K562 (cell line): ENCODE results near the gene MDH2. TPM values are rescaled to one million over a fixed set of nuclear protein-coding genes. Genes with fewer than 3 reads are reported as not detected.
"Not testable (repeated sequence)": the region's sequence is repeated elsewhere in the genome, so short reads cannot be mapped to it uniquely, and the experiment has no call there.

Source experiments
- ATAC-seq: fragments of 200-7000 bp; cut with Tn5 transposase; 3 replicates; pipeline ENCODE4 v1.9.1; 2020; ENCODE audit warnings: moderate library complexity
- BruUV-seq: library from RNA; stranded (reverse); fragments of 400-500 nt; replicated peaks from 2 replicates; lab custom pipeline; 2021; lab: Mats Ljungman, UMichigan
- CTCF ChIA-PET: fragments of 300-600 bp; formaldehyde crosslinking; extraction: SDS; loops from one replicate; lab custom pipeline; 2021; ENCODE audit warnings: low intra/inter-chr PET ratio; lab: Yijun Ruan, JAX
- POLR2A ChIA-PET: fragments of 300-600, 350-650 bp; sonication (Branson Sonifier 250); formaldehyde crosslinking; extraction: SDS; loops from one replicate; lab custom pipeline; 2021; ENCODE audit warnings: antibody characterized with exemption, inconsistent platforms; lab: Yijun Ruan, JAX
- DNase-seq, 4 experiments: peaks; one replicate each; pipeline versions ENCODE4 v3.0.0 to v3.0.0-alpha.2; 2011 to 2018; ENCODE audit warnings: low spot score in 3 of 4, mixed read lengths in 3 of 4; ENCODE audit errors: extremely low read depth in 1 of 4
- FAIRE-seq: peaks from 2 replicates; lab custom pipeline; 2011; peaks lifted over from hg19 to GRCh38; lab: Jason Lieb, UNC
- H2AFZ ChIP-seq: 2 replicates; pipeline ENCODE4 v1.6.0; 2011; ENCODE audit warnings: low read depth, low read length, control low read depth, inconsistent platforms
- H3K27ac ChIP-seq: fragments of 200-600 bp; 3 replicates; pipeline ENCODE4 v1.8.0; 2011; ENCODE audit warnings: low read depth, mild to moderate bottlenecking, control low read depth, inconsistent platforms, low read length, moderate library complexity, mixed read lengths; ENCODE audit errors: extremely low read depth
- H3K27me3 ChIP-seq, 2 experiments: fragments of 300-600 bp in 1 of 2; 2 replicates in 1 of 2; 3 replicates in 1 of 2; pipeline versions ENCODE4 v1.6.0 to v1.8.0; 2011; ENCODE audit warnings: inconsistent platforms in 2 of 2, low read length in 2 of 2, mild to moderate bottlenecking in 1 of 2, mixed read lengths in 1 of 2, moderate library complexity in 1 of 2; ENCODE audit not compliant: control insufficient read depth in 2 of 2, insufficient read depth in 2 of 2
- H3K36me3 ChIP-seq: fragments of 300-600 bp; 3 replicates; pipeline ENCODE4 v1.8.0; 2011; ENCODE audit warnings: mild to moderate bottlenecking, low read length, inconsistent platforms; ENCODE audit not compliant: control insufficient read depth, insufficient read depth
- H3K4me1 ChIP-seq, 2 experiments: fragments of 200-600 bp in 1 of 2; replicated peaks in 1 of 2; 2 replicates in 1 of 2; 3 replicates in 1 of 2; pipeline versions ENCODE4 v1.5.1 to v1.8.0; 2011; ENCODE audit warnings: inconsistent platforms in 2 of 2, low read length in 2 of 2, mild to moderate bottlenecking in 1 of 2, mixed read lengths in 1 of 2, moderate library complexity in 1 of 2; ENCODE audit not compliant: control insufficient read depth in 2 of 2, insufficient read depth in 2 of 2
- H3K4me2 ChIP-seq: 2 replicates; pipeline ENCODE4 v1.6.1; 2011; ENCODE audit warnings: low read length, control low read depth, inconsistent platforms, mixed read lengths; ENCODE audit not compliant: insufficient read depth
- H3K4me3 ChIP-seq: fragments of 200-600 bp; sonication (generic), shearing (Covaris generic); 2 replicates; pipeline ENCODE4 v1.5.1; 2016; ENCODE audit warnings: control low read depth, inconsistent platforms
- H3K79me2 ChIP-seq: fragments of 200-600 bp; 3 replicates; pipeline ENCODE4 v1.8.0; 2011; ENCODE audit warnings: low read length, inconsistent platforms; ENCODE audit not compliant: control insufficient read depth, insufficient read depth
- H3K9ac ChIP-seq, 2 experiments: 2 replicates each; pipeline versions ENCODE4 v1.6.0 to v1.6.1; 2011; ENCODE audit warnings: low read depth in 2 of 2, low read length in 2 of 2, control low read depth in 1 of 2, inconsistent platforms in 1 of 2, mild to moderate bottlenecking in 1 of 2, mixed read lengths in 1 of 2; ENCODE audit not compliant: insufficient read depth in 1 of 2
- H3K9me1 ChIP-seq: one replicate; pipeline ENCODE4 v1.6.0; 2011; ENCODE audit warnings: inconsistent platforms, mild to moderate bottlenecking, low read length, moderate library complexity; ENCODE audit not compliant: control insufficient read depth, insufficient read depth
- H3K9me3 ChIP-seq: replicated peaks from 2 replicates; pipeline ENCODE4 v1.5.1; 2011; ENCODE audit warnings: low read depth, low read length, inconsistent platforms; ENCODE audit not compliant: control insufficient read depth, insufficient read depth
- H4K20me1 ChIP-seq: replicated peaks from 2 replicates; pipeline ENCODE4 v1.6.1; 2011; ENCODE audit warnings: low read length, inconsistent platforms, mixed read lengths; ENCODE audit not compliant: control insufficient read depth, insufficient read depth
- ARID1B ChIP-seq: fragments of 450-650 bp; IDR thresholded peaks from 2 replicates; pipeline ENCODE4 v1.6.1; 2016; ENCODE audit warnings: antibody characterized with exemption, mild to moderate bottlenecking, inconsistent platforms
- ATF3 ChIP-seq, 2 experiments: fragments of 450-650 bp in 1 of 2; sonication (generic) in 1 of 2; formaldehyde crosslinking in 1 of 2; IDR thresholded peaks in 1 of 2; conservative IDR thresholded peaks in 1 of 2; 2 replicates each; pipeline versions ENCODE4 v1.6.1 to v1.8.1; 2016 to 2023; ENCODE audit warnings: mild to moderate bottlenecking in 2 of 2, moderate library complexity in 2 of 2, inconsistent platforms in 1 of 2, missing genetic modification reagents in 1 of 2
- BACH1 ChIP-seq: fragments of 200-800 bp; sonication (Bioruptor generic); IDR thresholded peaks from 2 replicates; pipeline ENCODE4 v1.6.1; 2016; ENCODE audit warnings: missing genetic modification characterization, missing compliant biosample characterization
- FOSL1 ChIP-seq: fragments of 200-800 bp; sonication (Bioruptor generic); conservative IDR thresholded peaks from 2 replicates; pipeline ENCODE4 v1.6.1; 2016; ENCODE audit warnings: missing genetic modification characterization, missing compliant biosample characterization
- JUND ChIP-seq, 2 experiments: IDR thresholded peaks; 2 replicates in 1 of 2; 3 replicates in 1 of 2; pipeline ENCODE4 v1.6.1; 2011; ENCODE audit warnings: borderline replicate concordance in 2 of 2, low read depth in 2 of 2, low read length in 2 of 2, improper control_type of control experiment in 1 of 2, missing biosample characterization in 1 of 2, missing genetic modification characterization in 1 of 2, missing genetic modification reagents in 1 of 2
- NR2C2 ChIP-seq, 2 experiments: fragments of 200-800 bp in 1 of 2; sonication (Bioruptor generic) in 1 of 2; sonication (generic) in 1 of 2; formaldehyde crosslinking in 1 of 2; IDR thresholded peaks; 2 replicates each; pipeline versions ENCODE4 v1.6.1 to v1.8.0; 2016 to 2022; ENCODE audit warnings: mild to moderate bottlenecking in 1 of 2, missing compliant biosample characterization in 1 of 2, missing genetic modification characterization in 1 of 2, missing genetic modification reagents in 1 of 2
- SOX6 ChIP-seq: fragments of 450-650 bp; IDR thresholded peaks from 2 replicates; pipeline ENCODE4 v1.6.1; 2014; ENCODE audit warnings: mild to moderate bottlenecking
- SRF ChIP-seq, 2 experiments: fragments of 250-450, 450-650 bp in 1 of 2; sonication (Bioruptor Pico) in 1 of 2; sonication (generic) in 1 of 2; formaldehyde crosslinking; IDR thresholded peaks; 2 replicates each; pipeline versions ENCODE4 v1.5.0 to v1.5.1; 2020 to 2022; ENCODE audit warnings: mild to moderate bottlenecking in 1 of 2, missing genetic modification reagents in 1 of 2
- ZKSCAN8 ChIP-seq: fragments of 200-800 bp; sonication (Bioruptor generic); IDR thresholded peaks from 2 replicates; pipeline ENCODE4 v1.6.1; 2016; ENCODE audit warnings: missing genetic modification characterization, missing compliant biosample characterization
- ZNF175 ChIP-seq: fragments of 200-800 bp; sonication (Bioruptor generic); IDR thresholded peaks from 2 replicates; pipeline ENCODE4 v1.6.1; 2016; ENCODE audit warnings: low read depth, mild to moderate bottlenecking, missing genetic modification characterization, missing compliant biosample characterization
- ZNF384 ChIP-seq: IDR thresholded peaks from 2 replicates; pipeline ENCODE4 v1.6.1; 2012; ENCODE audit warnings: low read depth, low read length, improper control_type of control experiment
- ZNF766 ChIP-seq: fragments of 200-800 bp; sonication (Bioruptor generic); conservative IDR thresholded peaks from 2 replicates; pipeline ENCODE4 v1.6.1; 2016; ENCODE audit warnings: missing genetic modification characterization, missing compliant biosample characterization
- WGBS: fragments of 100-300 bp; shearing (Covaris generic); methylation state at CpG from one replicate; pipeline ENCODE4 v1.1.6; 2016; ENCODE audit warnings: low coverage, mixed read lengths; ENCODE audit not compliant: insufficient coverage; ENCODE audit errors: missing lambda C conversion rate; 5-methylcytosine and 5-hydroxymethylcytosine counted together
- in situ Hi-C: fragments of 300-500 bp; cut with MboI; formaldehyde crosslinking; loops from 4 replicates; pipeline ENCODE4 v1.15.0; 2018; ENCODE audit warnings: inconsistent platforms, mixed read lengths
- intact Hi-C: fragments of 100-400 bp; cut with micrococcal nuclease; formaldehyde crosslinking; loops from 2 replicates; pipeline ENCODE4 v1.14.2; 2022
- polyA plus RNA-seq, 8 experiments: library from polyadenylated mRNA; depleted of rRNA in 4 of 8; stranded (reverse) in 5 of 8; unstranded in 3 of 8; fragments of >200 nt; fragmentation: Nextera tagmentation in 2 of 8; fragmentation: Illumina TruSeq in 1 of 8; extraction: Ambion mirVana in 2 of 8; extraction: Trizol in 1 of 8; gene quantifications; 2 replicates each; pipeline versions ENCODE4 v1.2.1 to v1.2.3, GENCODE V29; 2011 to 2014; ENCODE audit warnings: inconsistent platforms in 1 of 8, missing spikeins in 1 of 8
- total RNA-seq, 7 experiments: library from RNA; depleted of rRNA in 6 of 7; stranded (reverse); fragments of >200 nt in 6 of 7; fragmentation: Illumina TruSeq in 2 of 7; extraction: Trizol in 2 of 7; gene quantifications; 2 replicates each; pipeline versions ENCODE4 v1.2.1 to v1.2.3, GENCODE V29; 2011 to 2021; ENCODE audit warnings: low replicate concordance in 1 of 7

Gene MDH2
- total and polyA plus RNA-seq, 9 of the 15 experiments (the other 6 are each of a cell fraction or from before 2014, with no cell fraction given) = 106 to 701 (median 242) TPM

GRCh38 chr7:76087362-76087791, 39.5 kb downstream of the MDH2 start:
- FAIRE-seq; in situ Hi-C loops; CTCF ChIA-PET; H3K9ac ChIP-seq; POLR2A ChIA-PET; intact Hi-C loops; H2AFZ ChIP-seq; H3K9me3 ChIP-seq; H3K4me1 ChIP-seq; H3K4me2 ChIP-seq; H3K27ac ChIP-seq; BruUV-seq; H3K79me2 ChIP-seq; ATAC-seq; DNase-seq; H3K9me1 ChIP-seq; H3K36me3 ChIP-seq; H4K20me1 ChIP-seq; H3K4me3 ChIP-seq; TF ChIP-seq NR2C2 (CRISPR knock-in tag; IDR thresholded peaks at IDR 0.05); JUND (tag; IDR thresholded peaks at IDR 0.05; ENCODE audit: borderline replicate concordance, low read depth, low read length); ATF3 (CRISPR knock-in tag; conservative IDR thresholded peaks at IDR 0.05): not testable (repeated sequence)
- 5% methylated on average over 5 of the region's 5 CpGs for WGBS
- H3K27me3 ChIP-seq = peaks cover 7 to 31% of the 10 kb centered on the region in 2 experiments; a peak in 3 of 5 replicates
- TF ChIP-seq BACH1 (tag) (peak; percentile 59; the same call in 1 of the 2 replicates), FOSL1 (tag) (peak; percentile 87), NR2C2 (tag; IDR thresholded peaks at IDR 0.05) (peak; percentile 58; the same call in 1 of the 2 replicates), JUND (IDR thresholded peaks at IDR 0.05; ENCODE audit: borderline replicate concordance, low read depth, low read length) (peak; percentile 33; the same call in 1 of the 2 replicates), ARID1B (peak; percentile 12; the same call in 1 of the 2 replicates), ZNF384 (peak; percentile 74), SRF (CRISPR knock-in tag; IDR thresholded peaks at IDR 0.05) (peak in 1 of 2 experiments; percentile 68; a peak in 1 of 4 replicates), ATF3 (IDR thresholded peaks at IDR 0.05) (peak; percentile 28; the same call in 1 of the 2 replicates), ZKSCAN8 (peak; percentile 37; the same call in 1 of the 2 replicates), SOX6 (peak; percentile 49), ZNF175 (CRISPR knock-in tag) (peak; percentile 27; the same call in 1 of the 2 replicates), ZNF766 (CRISPR knock-in tag) (0 out of 2 replicates have a peak, but pooled peaks have one; percentile 41)
